GM10266 (cell line): ENCODE measurements around the gene SELPLG.
"Not testable (repeated sequence)": the region's sequence is repeated elsewhere in the genome, so short reads cannot be mapped to it uniquely, and the experiment has no call there.

Experiments
- DNase-seq: peaks from one replicate; pipeline ENCODE4 v3.0.0; 2012; ENCODE audit errors: extremely low spot score
- TF ChIP-seq, protein P1 (sequence below): IDR thresholded peaks from 2 replicates; pipeline ENCODE4 v1.5.1; 2012; ENCODE audit warnings: mild to moderate bottlenecking, low read depth; ENCODE audit not compliant: control insufficient read depth, insufficient read depth; ENCODE audit errors: missing control alignments

Gene SELPLG

GRCh38 chr12:108594323-108594903 is 39.3 kb downstream of the SELPLG start:
- DNase-seq, result no peak

DNA sequence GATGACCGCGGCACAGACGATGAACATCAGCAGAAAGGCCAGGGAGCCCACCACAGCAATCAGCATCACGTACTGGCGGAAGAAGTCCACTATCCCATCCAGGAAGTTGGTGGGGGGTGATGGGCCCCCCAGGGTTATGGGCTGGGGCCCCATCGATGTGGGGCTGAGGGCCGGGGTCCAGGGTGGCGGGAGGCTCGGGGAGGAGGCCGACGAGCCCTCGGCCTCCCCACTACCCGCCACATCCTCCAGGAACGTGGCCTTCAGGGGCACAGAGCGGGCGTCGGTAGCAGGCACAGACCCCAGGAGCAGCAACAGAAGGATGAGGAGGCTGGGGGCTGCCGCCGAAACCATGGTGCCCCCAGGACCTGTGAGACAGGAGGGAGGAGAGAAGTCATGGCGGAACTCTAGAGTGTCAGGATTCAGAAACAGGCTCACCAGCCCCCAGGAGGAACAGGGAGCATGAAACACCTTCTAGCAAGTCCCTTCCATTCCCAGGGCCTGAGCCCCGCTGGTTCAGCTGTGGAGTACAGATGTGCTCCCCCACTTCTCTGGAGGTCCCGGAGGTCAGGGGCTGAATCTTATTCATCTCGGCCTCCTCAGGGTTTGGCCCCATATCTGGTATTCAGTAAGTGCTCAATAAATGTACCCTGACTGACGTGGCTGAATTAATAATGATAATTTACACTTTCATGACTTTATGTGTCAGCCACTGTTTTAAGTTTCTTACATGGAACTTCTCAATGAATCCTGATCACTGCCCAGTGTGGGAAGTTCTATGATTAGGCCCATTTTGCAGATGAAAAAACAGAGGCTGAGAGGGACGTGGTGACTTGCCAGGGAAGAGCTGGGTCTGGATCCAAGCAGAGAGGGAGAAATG is 41.4 kb downstream of the SELPLG start:
- TF ChIP-seq, protein P1, sequence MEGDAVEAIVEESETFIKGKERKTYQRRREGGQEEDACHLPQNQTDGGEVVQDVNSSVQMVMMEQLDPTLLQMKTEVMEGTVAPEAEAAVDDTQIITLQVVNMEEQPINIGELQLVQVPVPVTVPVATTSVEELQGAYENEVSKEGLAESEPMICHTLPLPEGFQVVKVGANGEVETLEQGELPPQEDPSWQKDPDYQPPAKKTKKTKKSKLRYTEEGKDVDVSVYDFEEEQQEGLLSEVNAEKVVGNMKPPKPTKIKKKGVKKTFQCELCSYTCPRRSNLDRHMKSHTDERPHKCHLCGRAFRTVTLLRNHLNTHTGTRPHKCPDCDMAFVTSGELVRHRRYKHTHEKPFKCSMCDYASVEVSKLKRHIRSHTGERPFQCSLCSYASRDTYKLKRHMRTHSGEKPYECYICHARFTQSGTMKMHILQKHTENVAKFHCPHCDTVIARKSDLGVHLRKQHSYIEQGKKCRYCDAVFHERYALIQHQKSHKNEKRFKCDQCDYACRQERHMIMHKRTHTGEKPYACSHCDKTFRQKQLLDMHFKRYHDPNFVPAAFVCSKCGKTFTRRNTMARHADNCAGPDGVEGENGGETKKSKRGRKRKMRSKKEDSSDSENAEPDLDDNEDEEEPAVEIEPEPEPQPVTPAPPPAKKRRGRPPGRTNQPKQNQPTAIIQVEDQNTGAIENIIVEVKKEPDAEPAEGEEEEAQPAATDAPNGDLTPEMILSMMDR, result no peak
- DNase-seq, result no peak

More at GRCh38 chr12:108594323-108594903, 39.3 kb downstream of the SELPLG start:
- TF ChIP-seq, protein P1, result no peak

DNA sequence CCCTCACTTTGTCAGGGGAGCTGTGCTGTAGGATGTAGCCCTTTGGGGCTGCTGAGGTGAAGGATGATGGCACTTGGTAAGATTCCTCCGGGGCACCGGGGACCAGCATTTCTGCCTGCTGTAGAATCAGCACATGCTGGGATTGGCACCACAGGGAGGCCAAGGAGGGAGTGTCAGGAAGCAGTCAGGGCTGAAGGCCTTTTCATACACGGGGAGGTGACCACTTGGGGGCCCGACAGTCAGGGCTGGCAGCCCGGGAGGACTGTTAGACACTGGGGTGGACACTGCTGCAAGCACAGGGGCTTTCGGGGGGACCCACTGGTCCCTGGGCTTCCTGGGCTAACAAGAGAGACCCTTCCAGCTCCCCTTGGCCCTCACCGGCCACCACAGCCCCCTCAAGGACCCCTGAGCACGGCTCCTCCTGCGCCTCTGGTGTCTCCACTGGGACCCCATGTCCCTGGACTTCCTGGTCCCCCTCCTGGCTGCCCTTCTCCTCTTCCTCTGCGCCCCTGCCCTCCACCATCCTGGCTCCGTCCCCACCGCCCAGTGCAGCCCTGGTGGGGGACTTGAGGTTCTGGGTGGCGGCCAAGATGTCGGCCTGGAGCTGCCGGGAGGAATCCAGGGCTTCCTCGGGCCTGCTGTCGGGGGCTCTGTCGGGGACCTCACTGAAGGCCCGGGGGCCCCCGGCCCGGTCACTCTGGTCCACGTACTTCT is 42.3 kb downstream of the SELPLG start:
- TF ChIP-seq, protein P1, result no peak
- no peak for DNase-seq

DNA sequence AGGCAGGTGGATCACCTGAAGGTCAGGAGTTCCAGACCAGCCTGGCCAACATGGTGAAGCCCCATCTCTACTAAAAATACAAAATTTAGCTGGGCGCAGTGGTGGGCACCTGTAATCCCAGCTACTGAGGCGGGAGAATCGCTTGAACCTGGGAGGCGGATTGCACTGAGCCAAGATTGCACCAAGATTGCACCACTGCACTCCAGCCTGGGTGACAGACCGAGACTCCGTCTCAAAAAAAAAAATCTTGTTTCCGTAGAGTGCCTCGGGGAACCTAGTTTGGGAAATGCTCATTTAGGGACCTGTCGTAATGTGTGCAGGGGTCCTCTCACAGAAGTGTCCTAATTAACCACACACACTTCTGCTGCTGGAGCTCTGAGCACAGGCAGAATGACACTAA is 43.2 kb downstream of the SELPLG start:
- not testable (repeated sequence) for DNase-seq

DNA sequence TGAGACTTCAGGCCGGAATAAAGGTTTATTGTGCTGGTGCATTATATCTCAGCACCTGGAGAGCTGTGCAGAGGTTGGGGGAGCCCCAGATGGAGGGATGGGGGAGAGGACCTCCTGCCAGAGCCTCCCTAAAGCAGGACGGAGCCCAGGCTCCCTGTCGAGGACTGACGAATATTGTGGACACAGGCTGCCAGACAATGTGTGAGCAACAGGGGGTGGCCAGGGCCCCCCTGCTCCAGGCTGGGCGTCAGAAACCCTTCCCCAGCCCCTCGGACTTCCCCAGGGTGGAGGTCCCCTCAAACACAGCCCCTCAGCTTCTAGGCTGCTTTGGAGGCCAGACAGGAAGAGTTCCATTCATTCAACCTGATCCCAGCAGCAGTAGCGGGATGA is 43.9 kb downstream of the SELPLG start:
- TF ChIP-seq, protein P1, result no peak
- no peak for DNase-seq

DNA sequence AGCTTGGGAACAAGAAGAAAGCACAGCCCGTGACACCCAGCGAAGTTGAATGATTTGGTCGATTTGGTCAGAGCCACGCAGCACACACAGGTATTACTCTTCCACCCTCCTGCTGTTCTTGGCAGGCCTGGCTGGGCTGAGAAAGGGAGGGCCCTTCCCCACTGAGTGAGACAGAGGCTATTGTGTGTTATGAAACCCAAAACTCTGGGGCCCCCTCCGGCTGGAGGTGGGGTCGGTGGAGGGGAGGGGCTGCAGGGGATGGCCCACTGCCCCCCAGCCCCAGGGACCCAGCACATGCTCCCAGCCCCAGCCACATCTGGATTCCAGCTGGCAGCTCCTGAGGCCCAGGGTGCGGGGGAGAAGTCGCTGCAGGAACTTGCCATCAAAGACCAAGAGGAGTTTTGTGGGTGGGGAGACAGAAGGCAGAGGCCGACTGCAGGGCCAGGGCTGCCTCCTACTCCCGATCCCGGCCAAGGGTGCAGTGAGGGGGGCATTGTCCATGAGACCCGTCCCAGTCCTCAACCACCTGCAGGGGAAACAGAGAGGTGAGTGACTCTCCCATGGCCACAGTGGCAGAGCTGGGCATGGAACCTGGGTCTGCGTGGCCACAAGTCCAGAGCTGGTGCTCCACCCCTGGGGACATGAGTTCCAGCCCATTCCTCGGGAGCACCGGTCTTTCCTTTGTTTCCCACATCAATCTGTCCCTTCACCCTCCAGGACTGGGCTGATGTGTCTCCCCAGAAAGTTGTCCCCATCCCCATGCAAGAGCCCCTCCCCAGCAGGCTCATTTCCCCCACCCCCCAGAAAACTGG is 44.5 kb downstream of the SELPLG start:
- TF ChIP-seq, protein P1, result no peak
- DNase-seq, result no peak

GRCh38 chr12:108587826-108588225 is 45.9 kb downstream of the SELPLG start:
- no peak for DNase-seq
- TF ChIP-seq, protein P1, result no peak
